HG02678 (cell line): ENCODE results near the gene NR6A1.

Experiments used
- ATAC-seq: cut with Tn5 transposase; IDR thresholded peaks from one replicate; pipeline ENCODE4 v1.9.1; 2021; ENCODE audit warnings: mild to moderate bottlenecking, moderate library complexity; ENCODE audit not compliant: unreplicated experiment

The NR6A1 gene

GRCh38 chr9:124730772-124731171 lies 40.3 kb downstream of the NR6A1 start:
- ATAC-seq, result no peak

GRCh38 chr9:124726886-124727285 lies 44.2 kb downstream of the NR6A1 start:
- no peak for ATAC-seq

GRCh38 chr9:124725068-124725452 lies 46.1 kb downstream of the NR6A1 start:
- ATAC-seq, result no peak

- no peak for ATAC-seq
Measured at GRCh38 chr9:124724415-124725067, 46.6 kb downstream of the NR6A1 start.

GRCh38 chr9:124723352-124723751 lies 47.8 kb downstream of the NR6A1 start:
- no peak for ATAC-seq

- ATAC-seq, result no peak
Measured at GRCh38 chr9:124721109-124721906, 49.8 kb downstream of the NR6A1 start.

GRCh38 chr9:124720429-124721108 lies 50.5 kb downstream of the NR6A1 start:
- no peak for ATAC-seq

GRCh38 chr9:124718928-124719327 lies 52.2 kb downstream of the NR6A1 start:
- no peak for ATAC-seq

- ATAC-seq, result no peak
Measured at GRCh38 chr9:124717597-124717996, 53.5 kb downstream of the NR6A1 start.

GRCh38 chr9:124716808-124717207 lies 54.3 kb downstream of the NR6A1 start:
- ATAC-seq, result no peak

- no peak for ATAC-seq
Measured at GRCh38 chr9:124710766-124711165, 60.3 kb downstream of the NR6A1 start.

GRCh38 chr9:124709292-124709690 lies 61.8 kb downstream of the NR6A1 start:
- no peak for ATAC-seq

- no peak for ATAC-seq
Measured at GRCh38 chr9:124708633-124709291, 62.3 kb downstream of the NR6A1 start.

GRCh38 chr9:124708074-124708473 lies 63.0 kb downstream of the NR6A1 start:
- ATAC-seq, result no peak

- ATAC-seq, result no peak
Measured at GRCh38 chr9:124707666-124708065, 63.4 kb downstream of the NR6A1 start.

GRCh38 chr9:124706685-124707084 lies 64.4 kb downstream of the NR6A1 start:
- no peak for ATAC-seq

GRCh38 chr9:124699575-124699974 lies 71.5 kb downstream of the NR6A1 start:
- no peak for ATAC-seq

- no peak for ATAC-seq
Measured at GRCh38 chr9:124698265-124698664, 72.8 kb downstream of the NR6A1 start.

- no peak for ATAC-seq
Measured at GRCh38 chr9:124697326-124698200, 73.5 kb downstream of the NR6A1 start.

GRCh38 chr9:124696101-124696500 lies 75.0 kb downstream of the NR6A1 start:
- no peak for ATAC-seq
